ENCODE results near the gene PAOX. TPM values are rescaled to one million over a fixed set of nuclear protein-coding genes. Genes with fewer than 3 reads are reported as not detected.
"Not testable (repeated sequence)": the region's sequence is repeated elsewhere in the genome, so short reads cannot be mapped to it uniquely, and the experiment has no call there.

The PAOX gene
- total RNA-seq, 2 experiments from 2014 or later: 3.0 to 6.2 TPM

GRCh38 chr10:133378251-133379096 is 588 bp upstream of the PAOX start:
- Mint-ChIP-seq H3K4me1 (peaks cover 4% of the 10 kb centered on the region), H3K4me3 (peak overlapping the region; percentile 74), H3K36me3 (ENCODE audit: low read depth) (no peaks in the 10 kb centered on the region), H3K9me3 (ENCODE audit: low read depth) (no peaks in the 10 kb centered on the region), H3K27me3 (no peaks in the 10 kb centered on the region), H3K27ac (peak overlapping the region; percentile 24)
- POLR2A ChIA-PET: no interaction called here
- intact Hi-C loops (cut with DNase I, micrococcal nuclease): loop anchor here (1.0 to 10.0 kb wide), 10 partner anchors 11 to 1044 kb away; partner anchors contain the start of genes INPP5A (in 2 of the 2), FUOM (in 1 of the 2), LRRC27 (in 1 of the 2) and MTG1 (in 1 of the 2)
- ATAC-seq (peak; percentile 57), DNase-seq (peak; percentile 77)
- CTCF ChIA-PET: interaction anchor here (1.0 to 2.1 kb wide), 4 partner anchors 8 to 49 kb away, joined by 3 to 6 read pairs (median 4); no protein-coding TSS in a partner anchor

DNA sequence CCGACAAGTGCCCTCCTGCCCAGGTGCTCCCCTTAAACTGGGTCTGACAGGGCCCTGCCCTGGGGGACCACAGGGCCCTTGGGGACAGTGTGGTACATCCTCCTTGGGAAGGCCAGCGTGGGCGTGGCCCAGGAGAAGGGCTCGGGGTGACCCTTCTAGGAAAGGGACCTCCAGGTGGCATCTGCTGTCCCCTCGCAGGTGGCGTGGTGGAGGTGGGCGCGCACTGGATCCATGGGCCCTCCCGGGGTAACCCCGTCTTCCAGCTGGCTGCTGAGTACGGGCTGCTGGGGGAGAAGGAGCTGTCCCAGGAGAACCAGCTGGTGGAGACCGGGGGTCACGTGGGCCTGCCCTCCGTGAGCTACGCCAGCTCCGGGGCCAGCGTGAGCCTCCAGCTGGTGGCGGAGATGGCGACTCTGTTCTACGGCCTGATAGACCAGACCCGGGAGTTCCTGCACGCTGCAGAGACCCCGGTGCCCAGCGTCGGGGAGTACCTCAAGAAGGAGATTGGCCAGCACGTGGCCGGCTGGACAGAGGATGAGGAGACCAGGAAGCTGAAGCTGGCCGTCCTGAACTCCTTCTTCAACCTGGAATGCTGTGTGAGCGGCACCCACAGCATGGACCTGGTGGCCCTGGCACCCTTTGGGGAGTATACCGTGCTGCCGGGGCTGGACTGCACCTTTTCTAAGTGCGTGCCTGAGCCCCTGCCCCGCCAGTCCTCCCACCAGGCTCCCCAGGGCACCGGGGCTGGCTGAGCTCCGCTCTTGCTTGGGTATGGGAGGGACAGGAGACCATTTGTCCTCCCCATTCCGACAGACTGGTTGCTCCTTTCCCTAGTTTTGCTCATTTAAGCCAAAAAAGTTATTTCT is 972 bp downstream of the PAOX start:
- no peak for DNase-seq
- H3K36me3 Mint-ChIP-seq (ENCODE audit: low read depth): no peaks in the 10 kb centered on the region
- no peaks in the 10 kb centered on the region for H3K27me3 Mint-ChIP-seq
- ChIA-PET POLR2A (interaction anchor here (1.3 kb wide), 1 partner anchor 10 kb away, joined by 3 read pairs; no protein-coding TSS in a partner anchor), CTCF (no interaction called here)
- no peaks in the 10 kb centered on the region for H3K4me1 Mint-ChIP-seq
- no peak for ATAC-seq
- intact Hi-C loops (cut with DNase I, micrococcal nuclease): loop anchor here (1.0 to 10.0 kb wide), 9 partner anchors 10 to 1045 kb away; partner anchors contain the start of genes INPP5A (in 2 of the 2), FUOM (in 1 of the 2), LRRC27 (in 1 of the 2) and MTG1 (in 1 of the 2)
- no peaks in the 10 kb centered on the region for H3K9me3 Mint-ChIP-seq (ENCODE audit: low read depth)
- peak overlapping the region; percentile 44 for H3K4me3 Mint-ChIP-seq
- H3K27ac Mint-ChIP-seq: no peak overlapping the region

GRCh38 chr10:133381036-133381435 is 2.0 kb downstream of the PAOX start:
- Mint-ChIP-seq H3K27me3 (no peaks in the 10 kb centered on the region), H3K27ac (no peak overlapping the region), H3K9me3 (ENCODE audit: low read depth) (no peaks in the 10 kb centered on the region), H3K4me1 (no peaks in the 10 kb centered on the region), H3K4me3 (peak overlapping the region; percentile 33), H3K36me3 (ENCODE audit: low read depth) (no peaks in the 10 kb centered on the region)
- DNase-seq: no peak
- intact Hi-C loops (cut with DNase I, micrococcal nuclease): no loop called here
- CTCF ChIA-PET: interaction anchor here (0.6 kb wide), 1 partner anchor 26 kb away, joined by 3 read pairs; no protein-coding TSS in a partner anchor
- POLR2A ChIA-PET: no interaction called here
- ATAC-seq: no peak

GRCh38 chr10:133383551-133383950 is 4.5 kb downstream of the PAOX start:
- Mint-ChIP-seq H3K36me3 (ENCODE audit: low read depth) (peaks cover 2% of the 10 kb centered on the region), H3K27me3 (no peaks in the 10 kb centered on the region), H3K27ac (no peak overlapping the region), H3K4me1 (peaks cover 6% of the 10 kb centered on the region), H3K4me3 (no peak overlapping the region), H3K9me3 (ENCODE audit: low read depth) (no peaks in the 10 kb centered on the region)
- DNase-seq: no peak
- ChIA-PET CTCF (no interaction called here), POLR2A (no interaction called here)
- intact Hi-C loops (cut with DNase I, micrococcal nuclease): no loop called here
- ATAC-seq: no peak

DNA sequence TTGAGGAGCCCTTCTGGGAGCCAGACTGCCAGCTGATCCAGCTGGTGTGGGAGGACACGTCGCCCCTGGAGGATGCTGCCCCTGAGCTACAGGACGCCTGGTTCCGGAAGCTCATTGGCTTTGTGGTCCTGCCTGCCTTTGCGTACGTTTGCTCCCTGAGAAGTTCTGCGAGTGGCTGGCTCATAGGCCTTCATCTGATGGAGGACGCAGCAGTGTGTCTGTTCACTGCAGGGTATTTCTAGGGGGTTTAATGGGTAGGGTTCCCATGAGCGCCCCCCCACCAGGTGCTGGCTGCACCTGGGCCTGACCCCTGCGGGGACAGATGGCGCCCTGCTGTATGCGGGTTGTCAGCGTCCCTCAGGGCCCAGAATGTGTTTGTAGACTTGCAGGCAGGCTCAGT is 5.0 kb downstream of the PAOX start:
- H3K4me3 Mint-ChIP-seq: no peak overlapping the region

DNA sequence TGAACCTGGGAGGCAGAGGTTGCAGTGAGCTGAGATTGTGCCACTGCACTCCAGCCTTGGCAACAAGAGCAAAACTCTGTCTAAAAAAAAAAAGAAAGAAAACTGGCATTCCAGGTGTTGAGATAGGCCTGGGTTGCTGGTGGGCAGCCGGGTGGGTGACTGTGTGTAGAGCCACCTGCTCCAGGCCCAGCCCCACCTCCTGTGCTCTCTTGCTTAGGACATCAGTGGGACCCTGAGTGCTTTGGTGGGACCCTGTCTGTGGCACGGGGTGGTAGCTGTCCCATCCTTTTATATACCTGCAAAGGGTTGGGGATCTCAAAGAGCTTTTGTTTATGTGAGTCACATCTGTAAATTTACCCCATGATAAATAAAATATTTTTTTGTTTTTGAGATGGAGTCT is 6.2 kb downstream of the PAOX start:
- intact Hi-C loops (cut with DNase I, micrococcal nuclease): no loop called here
- no peaks in the 10 kb centered on the region for H3K9me3 Mint-ChIP-seq (ENCODE audit: low read depth)
- no peaks in the 10 kb centered on the region for H3K27me3 Mint-ChIP-seq
- POLR2A ChIA-PET: no interaction called here
- peaks cover 16% of the 10 kb centered on the region for H3K4me1 Mint-ChIP-seq
- no peak overlapping the region for H3K27ac Mint-ChIP-seq
- peaks cover 2% of the 10 kb centered on the region for H3K36me3 Mint-ChIP-seq (ENCODE audit: low read depth)
- H3K4me3 Mint-ChIP-seq: no peak overlapping the region
- CTCF ChIA-PET: interaction anchor here (0.9 kb wide), 1 partner anchor 56 kb away, joined by 3 read pairs; no protein-coding TSS in a partner anchor
- ATAC-seq (no peak), DNase-seq (peak; percentile 3)

More for the DNA sequence above, 5.0 kb downstream of the PAOX start:
- Mint-ChIP-seq H3K27ac (no peak overlapping the region), H3K36me3 (ENCODE audit: low read depth) (peaks cover 2% of the 10 kb centered on the region), H3K27me3 (no peaks in the 10 kb centered on the region), H3K4me1 (peaks cover 11% of the 10 kb centered on the region), H3K9me3 (ENCODE audit: low read depth) (no peaks in the 10 kb centered on the region)
- ATAC-seq: no peak
- POLR2A ChIA-PET: no interaction called here
- no peak for DNase-seq
- CTCF ChIA-PET: no interaction called here
- intact Hi-C loops (cut with DNase I, micrococcal nuclease): no loop called here

DNA sequence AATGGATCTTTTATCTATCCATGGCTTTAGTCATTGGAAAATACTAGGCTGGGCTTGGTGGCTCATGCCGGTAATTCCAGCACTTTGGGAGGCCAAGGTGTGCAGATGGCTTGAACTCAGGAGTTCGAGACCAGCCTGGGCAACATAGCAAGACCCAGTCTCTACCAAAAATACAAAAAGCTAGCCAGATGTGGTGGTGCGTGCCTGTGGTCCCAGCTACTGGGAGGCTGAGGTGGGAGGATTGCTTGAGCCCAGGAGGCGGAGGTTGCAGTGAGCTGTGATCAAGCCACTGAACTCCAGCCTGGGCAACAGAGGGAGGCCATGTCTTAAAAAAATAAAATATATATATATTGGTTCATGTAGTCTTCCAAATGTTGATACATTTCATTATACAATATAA is 7.9 kb downstream of the PAOX start:
- CTCF ChIA-PET: interaction anchor here (1.3 to 1.5 kb wide), 3 partner anchors 9 to 57 kb away, joined by 3 to 5 read pairs (median 4); no protein-coding TSS in a partner anchor
- H3K4me1 Mint-ChIP-seq: peaks cover 33% of the 10 kb centered on the region
- H3K36me3 Mint-ChIP-seq (ENCODE audit: low read depth); intact Hi-C loops (cut with DNase I, micrococcal nuclease); ATAC-seq; H3K4me3 Mint-ChIP-seq; H3K9me3 Mint-ChIP-seq (ENCODE audit: low read depth); POLR2A ChIA-PET; H3K27me3 Mint-ChIP-seq; H3K27ac Mint-ChIP-seq: not testable (repeated sequence)
- DNase-seq: peak; percentile 0

GRCh38 chr10:133388236-133388972 is 9.3 kb downstream of the PAOX start:
- H3K4me3 Mint-ChIP-seq: peak overlapping the region; percentile 72
- H3K9me3 Mint-ChIP-seq (ENCODE audit: low read depth): no peaks in the 10 kb centered on the region
- H3K36me3 Mint-ChIP-seq (ENCODE audit: low read depth): peaks cover 2% of the 10 kb centered on the region
- no peaks in the 10 kb centered on the region for H3K27me3 Mint-ChIP-seq
- ChIA-PET POLR2A (interaction anchor here (0.6 kb wide), 1 partner anchor 129 kb away, joined by 3 read pairs; no protein-coding TSS in a partner anchor), CTCF (interaction anchor here (1.3 kb wide), 1 partner anchor 19 kb away, joined by 3 read pairs; no protein-coding TSS in a partner anchor)
- intact Hi-C loops (cut with DNase I, micrococcal nuclease): no loop called here
- DNase-seq (peak; percentile 4), ATAC-seq (no peak)
- peak overlapping the region; percentile 91 for H3K27ac Mint-ChIP-seq
- H3K4me1 Mint-ChIP-seq: peaks cover 36% of the 10 kb centered on the region

GRCh38 chr10:133388973-133389818 is 10.1 kb downstream of the PAOX start:
- ChIA-PET POLR2A (interaction anchor here (1.4 kb wide), 2 partner anchors 9 to 16 kb away, joined by 3 read pairs; partner anchors contain the start of gene ECHS1), CTCF (interaction anchor here (0.8 to 1.0 kb wide), 2 partner anchors 62 to 941 kb away, joined by 3 read pairs; no protein-coding TSS in a partner anchor)
- peaks cover 2% of the 10 kb centered on the region for H3K36me3 Mint-ChIP-seq (ENCODE audit: low read depth)
- peak; percentile 74 for DNase-seq
- H3K9me3 Mint-ChIP-seq (ENCODE audit: low read depth): no peaks in the 10 kb centered on the region
- H3K4me1 Mint-ChIP-seq: peaks cover 39% of the 10 kb centered on the region
- peak; percentile 64 for ATAC-seq
- no peaks in the 10 kb centered on the region for H3K27me3 Mint-ChIP-seq
- intact Hi-C loops (cut with DNase I, micrococcal nuclease): loop anchor here in 1 of 2 experiments (1.0 kb wide), 1 partner anchor 11 kb away; no protein-coding TSS in a partner anchor
- H3K4me3 Mint-ChIP-seq: peak overlapping the region; percentile 72
- peak overlapping the region; percentile 91 for H3K27ac Mint-ChIP-seq
